H9 (cell line): ENCODE measurements around the gene VSTM2L. TPM values are rescaled to one million over a fixed set of nuclear protein-coding genes. Genes with fewer than 3 reads are reported as not detected.

Experiments used
- DNase-seq: peaks from one replicate; pipeline ENCODE4 v3.0.0-alpha.2; 2017
- H2AFZ ChIP-seq: one replicate; pipeline ENCODE4 v1.6.1; 2013; ENCODE audit warnings: mild to moderate bottlenecking, low read length, control low read depth, moderate library complexity
- H2AK5ac ChIP-seq: 2 replicates; pipeline ENCODE4 v1.6.1; 2013; ENCODE audit warnings: low read length, control low read depth, mixed read lengths; ENCODE audit not compliant: insufficient read length
- H2BK120ac ChIP-seq: one replicate; pipeline ENCODE4 v1.6.1; 2013; ENCODE audit warnings: low read depth, mild to moderate bottlenecking, low read length, control low read depth, inconsistent platforms; ENCODE audit not compliant: poor library complexity, severe bottlenecking
- H2BK12ac ChIP-seq: 2 replicates; pipeline ENCODE4 v1.6.1; 2013; ENCODE audit warnings: low read length, control low read depth, mixed read lengths, low read depth; ENCODE audit not compliant: insufficient read length
- H2BK15ac ChIP-seq: 2 replicates; pipeline ENCODE4 v1.6.1; 2013; ENCODE audit warnings: low read depth, low read length, control low read depth
- H2BK20ac ChIP-seq: one replicate; pipeline ENCODE4 v1.6.1; 2013; ENCODE audit warnings: low read depth, mild to moderate bottlenecking, low read length, control low read depth, inconsistent platforms; ENCODE audit not compliant: poor library complexity, severe bottlenecking
- H2BK5ac ChIP-seq: 2 replicates; pipeline ENCODE4 v1.6.1; 2013; ENCODE audit warnings: low read length, control low read depth, mixed read lengths; ENCODE audit not compliant: insufficient read length
- H3K14ac ChIP-seq: 2 replicates; pipeline ENCODE4 v1.6.1; 2013; ENCODE audit warnings: low read length, control low read depth; ENCODE audit not compliant: insufficient read depth
- H3K18ac ChIP-seq: 2 replicates; pipeline ENCODE4 v1.6.1; 2013; ENCODE audit warnings: low read depth, mild to moderate bottlenecking, mixed read lengths, low read length, control low read depth; ENCODE audit not compliant: insufficient read length
- H3K23ac ChIP-seq: 2 replicates; pipeline ENCODE4 v1.6.1; 2013; ENCODE audit warnings: low read length, control low read depth, mixed read lengths, low read depth; ENCODE audit not compliant: insufficient read length
- H3K23me2 ChIP-seq: 2 replicates; pipeline ENCODE4 v1.6.1; 2013; ENCODE audit warnings: low read depth, mild to moderate bottlenecking, mixed read lengths, low read length, control low read depth; ENCODE audit not compliant: insufficient read length, poor library complexity, severe bottlenecking
- H3K27ac ChIP-seq: 2 replicates; pipeline ENCODE4 v1.5.1; 2013; ENCODE audit warnings: low read length, control low read depth, mixed read lengths, low read depth; ENCODE audit not compliant: insufficient read length
- H3K27me3 ChIP-seq: 2 replicates; pipeline ENCODE4 v1.6.1; 2013; ENCODE audit warnings: low read length, control low read depth, inconsistent platforms; ENCODE audit not compliant: insufficient read depth
- H3K4ac ChIP-seq: 2 replicates; pipeline ENCODE4 v1.6.1; 2013; ENCODE audit warnings: low read depth, mild to moderate bottlenecking, control low read depth, inconsistent platforms, low read length, moderate library complexity
- H3K4me1 ChIP-seq: 2 replicates; pipeline ENCODE4 v1.6.1; 2013; ENCODE audit warnings: low read length, control low read depth, inconsistent platforms; ENCODE audit not compliant: insufficient read depth
- H3K4me2 ChIP-seq: 2 replicates; pipeline ENCODE4 v1.6.1; 2013; ENCODE audit warnings: low read length, control low read depth, mixed read lengths; ENCODE audit not compliant: insufficient read length, insufficient read depth
- H3K56ac ChIP-seq: 2 replicates; pipeline ENCODE4 v1.6.1; 2013; ENCODE audit warnings: low read depth, mild to moderate bottlenecking, mixed read lengths, low read length, control low read depth; ENCODE audit not compliant: insufficient read length
- H3K79me1 ChIP-seq: 2 replicates; pipeline ENCODE4 v1.6.1; 2013; ENCODE audit warnings: low read depth, mild to moderate bottlenecking, moderate library complexity, low read length, control low read depth, inconsistent platforms; ENCODE audit not compliant: insufficient read depth, poor library complexity, severe bottlenecking
- H3K79me2 ChIP-seq: 2 replicates; pipeline ENCODE4 v1.6.1; 2013; ENCODE audit warnings: low read length, control low read depth, inconsistent platforms; ENCODE audit not compliant: insufficient read depth
- H3K9ac ChIP-seq: 2 replicates; pipeline ENCODE4 v1.6.1; 2013; ENCODE audit warnings: low read length, control low read depth, mixed read lengths; ENCODE audit not compliant: insufficient read length; ENCODE audit errors: extremely low read depth
- H3K9me3 ChIP-seq: one replicate; pipeline ENCODE4 v1.6.1; 2013; ENCODE audit warnings: low read depth, low read length, inconsistent platforms; ENCODE audit not compliant: control insufficient read depth
- H3T11ph ChIP-seq: one replicate; pipeline ENCODE4 v1.6.1; 2013; ENCODE audit warnings: mild to moderate bottlenecking, low read length, control low read depth, inconsistent platforms
- H4K20me1 ChIP-seq: one replicate; pipeline ENCODE4 v1.6.1; 2013; ENCODE audit not compliant: control insufficient read depth, insufficient read length, insufficient read depth
- H4K5ac ChIP-seq: 2 replicates; pipeline ENCODE4 v1.6.1; 2013; ENCODE audit warnings: low read depth, mild to moderate bottlenecking, mixed read lengths, low read length, control low read depth; ENCODE audit not compliant: insufficient read length
- H4K8ac ChIP-seq: replicated peaks from 2 replicates; pipeline ENCODE4 v1.6.1; 2013; ENCODE audit warnings: low read length, control low read depth, mixed read lengths, low read depth; ENCODE audit not compliant: insufficient read length
- H4K91ac ChIP-seq: 2 replicates; pipeline ENCODE4 v1.6.1; 2013; ENCODE audit warnings: low read depth, mild to moderate bottlenecking, moderate library complexity, mixed read lengths, low read length, control low read depth; ENCODE audit not compliant: insufficient read length
- H3K27ac Mint-ChIP-seq, 3 experiments: 2 replicates in 2 of 3; 3 replicates in 1 of 3; pipeline ENCODE4 v1.8.0; 2020 to 2021; ENCODE audit warnings: mixed read lengths in 3 of 3, mild to moderate bottlenecking in 1 of 3, moderate library complexity in 1 of 3
- H3K27me3 Mint-ChIP-seq: 2 replicates; pipeline ENCODE4 v1.8.0; 2021; ENCODE audit warnings: low read depth, mild to moderate bottlenecking, moderate library complexity, mixed read lengths
- H3K36me3 Mint-ChIP-seq, 3 experiments: 2 replicates in 2 of 3; 3 replicates in 1 of 3; pipeline ENCODE4 v1.8.0; 2020 to 2021; ENCODE audit warnings: low read depth in 3 of 3, mixed read lengths in 3 of 3; ENCODE audit not compliant: insufficient read depth in 1 of 3
- H3K4me1 Mint-ChIP-seq, 2 experiments: 2 replicates each; pipeline ENCODE4 v1.8.0; 2020; ENCODE audit warnings: mixed read lengths in 2 of 2
- H3K4me3 Mint-ChIP-seq, 2 experiments: 2 replicates in 1 of 2; 3 replicates in 1 of 2; pipeline ENCODE4 v1.8.0; 2020 to 2021; ENCODE audit warnings: mild to moderate bottlenecking in 2 of 2, mixed read lengths in 2 of 2, moderate library complexity in 1 of 2
- H3K9me3 Mint-ChIP-seq, 2 experiments: 2 replicates in 1 of 2; 3 replicates in 1 of 2; pipeline ENCODE4 v1.8.0; 2020; ENCODE audit warnings: mild to moderate bottlenecking in 2 of 2, mixed read lengths in 2 of 2, moderate library complexity in 1 of 2
- WGBS: extraction: QIAGEN DNeasy Blood & Tissue Kit; methylation state at CpG from one replicate; pipeline ENCODE4 v1.1.7; 2013; ENCODE audit warnings: missing lambda C conversion rate, low lambda C conversion rate, mixed read lengths; ENCODE audit not compliant: insufficient read length; ENCODE audit errors: extremely low coverage; 5-methylcytosine and 5-hydroxymethylcytosine counted together
- total RNA-seq: library from RNA; stranded (reverse); gene quantifications from 2 replicates; pipeline ENCODE4 v1.2.1, GENCODE V29; 2021
- TF ChIP-seq, protein P1 (sequence below): fragments of 200-600 bp; sonication (generic); conservative IDR thresholded peaks from 3 replicates; pipeline ENCODE4 v1.8.0; 2021; ENCODE audit warnings: antibody characterized with exemption, mild to moderate bottlenecking

The VSTM2L gene
- total RNA-seq, 1 experiment from 2014 or later = 2.1 TPM

DNA sequence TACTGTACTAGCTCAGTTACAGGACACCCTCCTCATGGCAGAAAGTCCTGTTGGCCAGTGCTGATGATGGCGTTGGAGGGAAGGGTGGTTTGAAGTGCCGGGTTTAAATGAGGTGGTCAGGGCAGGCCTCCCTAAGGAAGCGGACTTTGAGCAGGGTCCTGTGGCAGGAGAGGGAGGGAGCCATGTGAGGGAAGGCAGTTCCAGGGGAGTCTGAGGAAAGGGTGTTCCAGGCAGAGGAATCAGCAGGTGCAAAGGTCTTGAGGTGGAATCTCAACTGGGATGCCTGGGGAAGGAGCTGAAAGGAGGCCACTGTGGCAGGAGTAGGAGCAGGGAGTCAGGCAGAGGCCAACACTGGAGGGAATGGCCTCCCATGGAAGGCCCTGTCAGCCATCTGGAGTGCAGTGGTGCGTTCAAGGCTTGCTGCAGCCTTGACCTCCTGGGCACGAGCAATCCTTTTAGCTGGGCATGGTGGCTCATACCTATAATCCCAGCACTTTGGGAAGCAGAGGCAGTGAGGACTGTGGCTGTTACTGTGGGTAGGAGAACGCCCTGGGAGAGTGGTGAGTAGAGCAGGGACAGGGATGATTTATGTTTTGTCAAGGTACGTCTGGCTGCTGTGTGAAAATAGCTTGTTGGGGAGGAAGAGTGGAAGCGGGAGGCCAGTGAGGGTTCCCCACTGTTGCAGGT is 26.2 kb downstream of the VSTM2L start:
- no CpG with 5 or more reads among the region's 8 CpGs for WGBS

More for the DNA sequence above, 26.2 kb downstream of the VSTM2L start:
- no peak overlapping the region for H2AFZ ChIP-seq
- TF ChIP-seq, protein P1, sequence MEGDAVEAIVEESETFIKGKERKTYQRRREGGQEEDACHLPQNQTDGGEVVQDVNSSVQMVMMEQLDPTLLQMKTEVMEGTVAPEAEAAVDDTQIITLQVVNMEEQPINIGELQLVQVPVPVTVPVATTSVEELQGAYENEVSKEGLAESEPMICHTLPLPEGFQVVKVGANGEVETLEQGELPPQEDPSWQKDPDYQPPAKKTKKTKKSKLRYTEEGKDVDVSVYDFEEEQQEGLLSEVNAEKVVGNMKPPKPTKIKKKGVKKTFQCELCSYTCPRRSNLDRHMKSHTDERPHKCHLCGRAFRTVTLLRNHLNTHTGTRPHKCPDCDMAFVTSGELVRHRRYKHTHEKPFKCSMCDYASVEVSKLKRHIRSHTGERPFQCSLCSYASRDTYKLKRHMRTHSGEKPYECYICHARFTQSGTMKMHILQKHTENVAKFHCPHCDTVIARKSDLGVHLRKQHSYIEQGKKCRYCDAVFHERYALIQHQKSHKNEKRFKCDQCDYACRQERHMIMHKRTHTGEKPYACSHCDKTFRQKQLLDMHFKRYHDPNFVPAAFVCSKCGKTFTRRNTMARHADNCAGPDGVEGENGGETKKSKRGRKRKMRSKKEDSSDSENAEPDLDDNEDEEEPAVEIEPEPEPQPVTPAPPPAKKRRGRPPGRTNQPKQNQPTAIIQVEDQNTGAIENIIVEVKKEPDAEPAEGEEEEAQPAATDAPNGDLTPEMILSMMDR = no peak
- no peak overlapping the region for H2BK12ac ChIP-seq
- no peak overlapping the region for H3K9ac ChIP-seq
- no peak overlapping the region for H4K91ac ChIP-seq
- H3K56ac ChIP-seq = no peak overlapping the region
- no peak overlapping the region for H2BK120ac ChIP-seq
- H3K14ac ChIP-seq = no peak overlapping the region; the same call in 1 of the 2 replicates
- no peak overlapping the region for H2BK20ac ChIP-seq
- H3K27me3 ChIP-seq = no peaks in the 10 kb centered on the region
- no peaks in the 10 kb centered on the region for H3K79me2 ChIP-seq
- H4K20me1 ChIP-seq = no peaks in the 10 kb centered on the region
- peaks cover 4% of the 10 kb centered on the region for H3K27me3 Mint-ChIP-seq
- no peak overlapping the region for H3K27ac ChIP-seq
- H3K4me3 Mint-ChIP-seq = no peak overlapping the region; a peak in 1 of 5 replicates
- no peak overlapping the region for H3K4ac ChIP-seq
- no peak overlapping the region for H2AK5ac ChIP-seq
- no peak for DNase-seq
- no peaks in the 10 kb centered on the region for H3K9me3 ChIP-seq
- no peak overlapping the region for H4K5ac ChIP-seq
- H3K4me2 ChIP-seq = no peak overlapping the region
- no peaks in the 10 kb centered on the region; a peak in 1 of 5 replicates for H3K9me3 Mint-ChIP-seq
- H2BK15ac ChIP-seq = no peak overlapping the region
- peaks cover 2% of the 10 kb centered on the region; the same call in 1 of the 2 replicates for H3K4me1 ChIP-seq
- H3K27ac Mint-ChIP-seq = peak overlapping the region in 2 of 3 experiments; percentile 5 to 47; a peak in 2 of 7 replicates
- no peak overlapping the region for H3T11ph ChIP-seq
- H3K18ac ChIP-seq = no peak overlapping the region
- no peaks in the 10 kb centered on the region for H3K36me3 Mint-ChIP-seq
- H3K4me1 Mint-ChIP-seq = peaks cover 19 to 58% of the 10 kb centered on the region in 2 experiments
- H3K23ac ChIP-seq = no peak overlapping the region
- no peaks in the 10 kb centered on the region for H3K23me2 ChIP-seq
- no peaks in the 10 kb centered on the region for H3K79me1 ChIP-seq
- H4K8ac ChIP-seq = no peak overlapping the region
- no peak overlapping the region for H2BK5ac ChIP-seq
